ENCODE measurements around the gene ACADVL.

GRCh38 chr17:7218166-7218565 lies 1.6 kb upstream of the ACADVL start:
- TF ChIP-seq POLR2A (IDR thresholded peaks at IDR 0.05) (no peak), CTCF (IDR thresholded peaks at IDR 0.05) (no peak), POLR2AphosphoS5 (IDR thresholded peaks at IDR 0.05) (no peak)
